ENCODE data around the gene GINS1.

Gene GINS1

GRCh38 chr20:25467441-25467840, 60.0 kb downstream of the GINS1 start:
- Histone ChIP-seq H3K27me3 (ENCODE audit: insufficient read depth, low read length) (no peaks in the 10 kb centered on the region), H4K20me1 (ENCODE audit: insufficient read depth, low read length) (no peaks in the 10 kb centered on the region), H3K27ac (ENCODE audit: low read depth, low read length, poor library complexity, severe bottlenecking) (no peak overlapping the region), H2AFZ (ENCODE audit: low read length) (no peak overlapping the region), H3K4me3 (ENCODE audit: low read depth, low read length, poor library complexity, severe bottlenecking) (no peak overlapping the region), H3K79me2 (ENCODE audit: insufficient read depth, low read length) (no peaks in the 10 kb centered on the region), H3F3A (ENCODE audit: insufficient read depth, low read length) (no peaks in the 10 kb centered on the region), H3K9ac (ENCODE audit: low read length) (no peak overlapping the region), H3K36me3 (ENCODE audit: insufficient read depth, low read length) (no peaks in the 10 kb centered on the region), H3K4me1 (ENCODE audit: insufficient read depth, low read length, severe bottlenecking) (no peaks in the 10 kb centered on the region), H3K9me3 (ENCODE audit: low read length) (no peaks in the 10 kb centered on the region), H3K4me2 (ENCODE audit: low read length) (no peak overlapping the region), H3K9me2 (ENCODE audit: low read depth, low read length) (no peaks in the 10 kb centered on the region)
- no peak for TF ChIP-seq EZH2 (IDR thresholded peaks at IDR 0.05; ENCODE audit: borderline replicate concordance, low read length)
- TF ChIP-seq, protein P1, sequence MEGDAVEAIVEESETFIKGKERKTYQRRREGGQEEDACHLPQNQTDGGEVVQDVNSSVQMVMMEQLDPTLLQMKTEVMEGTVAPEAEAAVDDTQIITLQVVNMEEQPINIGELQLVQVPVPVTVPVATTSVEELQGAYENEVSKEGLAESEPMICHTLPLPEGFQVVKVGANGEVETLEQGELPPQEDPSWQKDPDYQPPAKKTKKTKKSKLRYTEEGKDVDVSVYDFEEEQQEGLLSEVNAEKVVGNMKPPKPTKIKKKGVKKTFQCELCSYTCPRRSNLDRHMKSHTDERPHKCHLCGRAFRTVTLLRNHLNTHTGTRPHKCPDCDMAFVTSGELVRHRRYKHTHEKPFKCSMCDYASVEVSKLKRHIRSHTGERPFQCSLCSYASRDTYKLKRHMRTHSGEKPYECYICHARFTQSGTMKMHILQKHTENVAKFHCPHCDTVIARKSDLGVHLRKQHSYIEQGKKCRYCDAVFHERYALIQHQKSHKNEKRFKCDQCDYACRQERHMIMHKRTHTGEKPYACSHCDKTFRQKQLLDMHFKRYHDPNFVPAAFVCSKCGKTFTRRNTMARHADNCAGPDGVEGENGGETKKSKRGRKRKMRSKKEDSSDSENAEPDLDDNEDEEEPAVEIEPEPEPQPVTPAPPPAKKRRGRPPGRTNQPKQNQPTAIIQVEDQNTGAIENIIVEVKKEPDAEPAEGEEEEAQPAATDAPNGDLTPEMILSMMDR (IDR thresholded peaks at IDR 0.05; ENCODE audit: low read length), result no peak

GRCh38 chr20:25468126-25469075, 60.9 kb downstream of the GINS1 start:
- no peaks in the 10 kb centered on the region for H3K36me3 ChIP-seq (ENCODE audit: insufficient read depth, low read length)
- no peaks in the 10 kb centered on the region for H3K9me2 ChIP-seq (ENCODE audit: low read depth, low read length)
- H3K79me2 ChIP-seq (ENCODE audit: insufficient read depth, low read length), result no peaks in the 10 kb centered on the region
- H3K27me3 ChIP-seq (ENCODE audit: insufficient read depth, low read length), result no peaks in the 10 kb centered on the region
- no peaks in the 10 kb centered on the region for H4K20me1 ChIP-seq (ENCODE audit: insufficient read depth, low read length)
- no peaks in the 10 kb centered on the region for H3K9me3 ChIP-seq (ENCODE audit: low read length)
- no peak overlapping the region for H3K4me3 ChIP-seq (ENCODE audit: low read depth, low read length, poor library complexity, severe bottlenecking)
- TF ChIP-seq EZH2 (IDR thresholded peaks at IDR 0.05; ENCODE audit: borderline replicate concordance, low read length), result no peak
- TF ChIP-seq, protein P1 (IDR thresholded peaks at IDR 0.05; ENCODE audit: low read length), result no peak
- no peak overlapping the region for H3K27ac ChIP-seq (ENCODE audit: low read depth, low read length, poor library complexity, severe bottlenecking)
- no peak overlapping the region for H3K9ac ChIP-seq (ENCODE audit: low read length)
- H3K4me1 ChIP-seq (ENCODE audit: insufficient read depth, low read length, severe bottlenecking), result no peaks in the 10 kb centered on the region
- no peaks in the 10 kb centered on the region for H3F3A ChIP-seq (ENCODE audit: insufficient read depth, low read length)
- H3K4me2 ChIP-seq (ENCODE audit: low read length), result no peak overlapping the region
- no peak overlapping the region for H2AFZ ChIP-seq (ENCODE audit: low read length)

GRCh38 chr20:25469558-25469957, 62.1 kb downstream of the GINS1 start:
- no peak overlapping the region for H3K27ac ChIP-seq (ENCODE audit: low read depth, low read length, poor library complexity, severe bottlenecking)
- no peak overlapping the region for H2AFZ ChIP-seq (ENCODE audit: low read length)
- H3K9me2 ChIP-seq (ENCODE audit: low read depth, low read length), result no peaks in the 10 kb centered on the region
- TF ChIP-seq EZH2 (IDR thresholded peaks at IDR 0.05; ENCODE audit: borderline replicate concordance, low read length), result no peak
- TF ChIP-seq, protein P1 (IDR thresholded peaks at IDR 0.05; ENCODE audit: low read length), result no peak
- no peak overlapping the region for H3K4me2 ChIP-seq (ENCODE audit: low read length)
- no peaks in the 10 kb centered on the region for H3K27me3 ChIP-seq (ENCODE audit: insufficient read depth, low read length)
- no peaks in the 10 kb centered on the region for H3K36me3 ChIP-seq (ENCODE audit: insufficient read depth, low read length)
- H3F3A ChIP-seq (ENCODE audit: insufficient read depth, low read length), result no peaks in the 10 kb centered on the region
- no peak overlapping the region for H3K4me3 ChIP-seq (ENCODE audit: low read depth, low read length, poor library complexity, severe bottlenecking)
- H3K79me2 ChIP-seq (ENCODE audit: insufficient read depth, low read length), result no peaks in the 10 kb centered on the region
- no peaks in the 10 kb centered on the region for H4K20me1 ChIP-seq (ENCODE audit: insufficient read depth, low read length)
- H3K9me3 ChIP-seq (ENCODE audit: low read length), result no peaks in the 10 kb centered on the region
- H3K4me1 ChIP-seq (ENCODE audit: insufficient read depth, low read length, severe bottlenecking), result no peaks in the 10 kb centered on the region
- no peak overlapping the region for H3K9ac ChIP-seq (ENCODE audit: low read length)
